HG02885 (cell line): ENCODE results near the gene CLCN5.

Source experiments
- ATAC-seq: cut with Tn5 transposase; IDR thresholded peaks from one replicate; pipeline ENCODE4 v1.9.1; 2021; ENCODE audit warnings: mild to moderate bottlenecking; ENCODE audit not compliant: unreplicated experiment, poor library complexity

The CLCN5 gene

DNA sequence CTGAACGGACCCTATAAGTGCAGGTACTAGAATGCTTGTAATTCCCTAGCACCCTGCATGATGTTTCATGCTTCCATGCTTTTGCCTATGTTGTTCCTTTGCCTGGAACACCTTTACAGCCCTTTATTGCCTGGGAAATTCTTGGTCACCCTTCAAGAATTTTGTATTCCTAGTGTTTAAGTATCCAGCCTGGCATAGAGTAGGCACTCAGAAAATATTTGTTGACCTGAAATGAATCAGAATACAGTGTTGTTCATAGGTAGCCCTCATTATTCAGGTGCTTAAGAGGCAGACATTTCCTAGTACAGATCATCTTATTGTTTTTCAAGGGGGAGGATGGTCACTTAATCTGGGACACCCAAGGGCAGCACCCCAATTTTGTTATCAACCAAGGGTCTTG is 203.1 kb downstream of the CLCN5 start:
- no peak for ATAC-seq

GRCh38 chrX:50147972-50148371 is 225.6 kb downstream of the CLCN5 start:
- no peak for ATAC-seq
